PC-9 (cell line): ENCODE data around the gene GALNT2. TPM values are rescaled to one million over a fixed set of nuclear protein-coding genes. Genes with fewer than 3 reads are reported as not detected.

Experiments used
- BruUV-seq: library from RNA; stranded (reverse); fragments of 400-500 nt; replicated peaks from 2 replicates; lab custom pipeline; 2021; lab: Mats Ljungman, UMichigan
- CTCF ChIA-PET: fragments of 300-600 bp; sonication (Branson Sonifier 250); formaldehyde crosslinking; loops from one replicate; lab custom pipeline; 2022; ENCODE audit warnings: antibody characterized with exemption; lab: Charles Lee
- POLR2A ChIA-PET: fragments of 300-600 bp; sonication (Branson Sonifier 250); formaldehyde crosslinking; loops from one replicate; lab custom pipeline; 2022; ENCODE audit warnings: antibody characterized with exemption; ENCODE audit not compliant: unreplicated experiment; lab: Charles Lee
- DNase-seq, 2 experiments: peaks; one replicate each; pipeline versions ENCODE4 v3.0.0 to v3.0.0-alpha.2; 2015 to 2022; ENCODE audit warnings: mixed read lengths in 1 of 2
- H2AFZ ChIP-seq: fragments of 200-600 bp; sonication (generic); 2 replicates; pipeline ENCODE4 v1.8.1; 2017; ENCODE audit warnings: antibody characterized with exemption
- H3F3A ChIP-seq: fragments of 200-600 bp; sonication (generic); 2 replicates; pipeline ENCODE4 v1.8.1; 2017; ENCODE audit warnings: antibody characterized with exemption, mild to moderate bottlenecking, low read depth; ENCODE audit not compliant: insufficient read depth
- H3K27ac ChIP-seq: fragments of 200-600 bp; sonication (generic); 2 replicates; pipeline ENCODE4 v1.6.1; 2016; ENCODE audit warnings: mixed run types
- H3K27me3 ChIP-seq: fragments of 200-600 bp; sonication (generic); 2 replicates; pipeline ENCODE4 v1.6.1; 2016; ENCODE audit warnings: low read depth, mixed run types; ENCODE audit not compliant: insufficient read depth
- H3K36me3 ChIP-seq: fragments of 200-600 bp; sonication (generic); 2 replicates; pipeline ENCODE4 v1.6.1; 2016; ENCODE audit warnings: low read depth, mixed run types
- H3K4me1 ChIP-seq: fragments of 200-600 bp; sonication (generic); replicated peaks from 2 replicates; pipeline ENCODE4 v1.6.1; 2016; ENCODE audit warnings: mixed run types; ENCODE audit not compliant: insufficient read depth
- H3K4me2 ChIP-seq: fragments of 200-600 bp; sonication (generic); 2 replicates; pipeline ENCODE4 v1.6.1; 2017; ENCODE audit warnings: mixed run types
- H3K4me3 ChIP-seq: fragments of 200-600 bp; sonication (generic); 2 replicates; pipeline ENCODE4 v1.6.1; 2016; ENCODE audit warnings: mixed run types
- H3K79me2 ChIP-seq: fragments of 200-600 bp; sonication (generic); 2 replicates; pipeline ENCODE4 v1.6.1; 2017; ENCODE audit warnings: low read depth, mixed run types
- H3K9me2 ChIP-seq: fragments of 200-600 bp; sonication (generic); 2 replicates; pipeline ENCODE4 v1.8.1; 2017; ENCODE audit warnings: mild to moderate bottlenecking; ENCODE audit not compliant: insufficient read depth
- H3K9me3 ChIP-seq: fragments of 200-600 bp; sonication (generic); 2 replicates; pipeline ENCODE4 v1.8.1; 2016; ENCODE audit warnings: low read depth; ENCODE audit not compliant: insufficient read depth
- H4K20me1 ChIP-seq: fragments of 200-600 bp; sonication (generic); 2 replicates; pipeline ENCODE4 v1.8.1; 2017; ENCODE audit not compliant: insufficient read depth
- EZH2 ChIP-seq: fragments of 200-600 bp; sonication (generic); IDR thresholded peaks from 2 replicates; pipeline ENCODE4 v1.8.0; 2017; ENCODE audit warnings: antibody characterized with exemption, low read depth
- intact Hi-C: fragments of 100-400 bp; cut with micrococcal nuclease; formaldehyde crosslinking; loops from one replicate; pipeline ENCODE4 v1.10.0; 2022; ENCODE audit not compliant: unreplicated experiment
- total RNA-seq: library from RNA; stranded (reverse); gene quantifications from 2 replicates; pipeline ENCODE4 v1.2.3, GENCODE V29; 2021
- TF ChIP-seq, protein P1 (sequence below): fragments of 200-600 bp; sonication (generic); conservative IDR thresholded peaks from 2 replicates; pipeline ENCODE4 v1.6.1; 2017; ENCODE audit warnings: mixed run types, antibody characterized with exemption, mild to moderate bottlenecking, moderate library complexity

GALNT2 gene
- total RNA-seq, 1 experiment from 2014 or later, result 121 TPM

DNA sequence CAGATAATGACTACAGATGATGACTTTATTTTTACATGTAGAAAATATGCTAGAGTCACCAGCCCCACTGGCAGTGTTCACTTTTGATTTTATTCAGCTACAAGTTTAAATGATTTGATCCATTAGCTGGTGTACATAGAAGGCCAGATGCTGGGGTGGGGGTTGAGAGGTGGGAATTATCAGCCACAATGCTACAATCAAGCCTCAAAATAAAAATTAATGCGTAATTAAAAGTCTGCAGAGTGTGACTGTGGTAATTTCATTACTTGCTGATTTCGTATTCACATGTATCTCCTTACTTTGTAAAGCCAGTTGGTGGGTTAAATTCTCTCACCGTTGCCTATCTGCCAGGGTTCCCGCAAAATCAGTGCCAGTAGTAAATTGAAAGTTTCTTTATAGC is 109.3 kb downstream of the GALNT2 start:
- BruUV-seq, result no TSS peak
- no peak for TF ChIP-seq EZH2
- TF ChIP-seq, protein P1, sequence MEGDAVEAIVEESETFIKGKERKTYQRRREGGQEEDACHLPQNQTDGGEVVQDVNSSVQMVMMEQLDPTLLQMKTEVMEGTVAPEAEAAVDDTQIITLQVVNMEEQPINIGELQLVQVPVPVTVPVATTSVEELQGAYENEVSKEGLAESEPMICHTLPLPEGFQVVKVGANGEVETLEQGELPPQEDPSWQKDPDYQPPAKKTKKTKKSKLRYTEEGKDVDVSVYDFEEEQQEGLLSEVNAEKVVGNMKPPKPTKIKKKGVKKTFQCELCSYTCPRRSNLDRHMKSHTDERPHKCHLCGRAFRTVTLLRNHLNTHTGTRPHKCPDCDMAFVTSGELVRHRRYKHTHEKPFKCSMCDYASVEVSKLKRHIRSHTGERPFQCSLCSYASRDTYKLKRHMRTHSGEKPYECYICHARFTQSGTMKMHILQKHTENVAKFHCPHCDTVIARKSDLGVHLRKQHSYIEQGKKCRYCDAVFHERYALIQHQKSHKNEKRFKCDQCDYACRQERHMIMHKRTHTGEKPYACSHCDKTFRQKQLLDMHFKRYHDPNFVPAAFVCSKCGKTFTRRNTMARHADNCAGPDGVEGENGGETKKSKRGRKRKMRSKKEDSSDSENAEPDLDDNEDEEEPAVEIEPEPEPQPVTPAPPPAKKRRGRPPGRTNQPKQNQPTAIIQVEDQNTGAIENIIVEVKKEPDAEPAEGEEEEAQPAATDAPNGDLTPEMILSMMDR, result no peak
- H4K20me1 ChIP-seq, result peaks cover 3% of the 10 kb centered on the region; the same call in 1 of the 2 replicates

DNA sequence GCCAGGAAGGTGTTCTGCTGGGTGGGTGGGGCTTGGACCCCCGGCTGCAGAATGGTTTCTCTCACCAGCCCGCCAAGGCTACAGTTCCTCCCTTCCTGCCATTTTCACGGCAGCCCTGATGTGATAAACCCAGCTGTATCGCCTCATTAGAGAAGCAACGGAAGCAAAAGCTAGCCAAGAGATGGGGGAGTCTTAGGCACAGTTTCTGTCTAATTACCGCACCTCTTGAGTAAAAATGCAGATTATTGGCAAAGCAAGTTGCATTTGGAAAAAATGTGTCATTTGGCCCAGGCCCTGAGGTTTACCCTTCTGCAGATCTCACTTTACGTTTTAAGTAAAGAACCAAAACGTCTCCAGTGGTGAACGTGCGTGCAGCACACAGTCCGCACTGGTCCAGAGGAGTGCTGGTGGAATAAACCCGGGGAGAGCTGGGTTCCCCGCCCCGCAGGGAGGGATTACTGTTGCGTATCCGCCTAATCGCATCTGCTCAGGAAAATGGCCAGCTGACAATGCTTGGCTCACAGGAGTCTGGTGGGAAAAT is 109.9 kb downstream of the GALNT2 start:
- H3K9me2 ChIP-seq, result no peaks in the 10 kb centered on the region
- peaks cover 2% of the 10 kb centered on the region; the same call in 1 of the 2 replicates for H4K20me1 ChIP-seq
- no peaks in the 10 kb centered on the region for H3K4me1 ChIP-seq
- no peak overlapping the region for H3K4me2 ChIP-seq
- no peak for TF ChIP-seq EZH2
- TF ChIP-seq, protein P1, result no peak
- H3K79me2 ChIP-seq, result no peaks in the 10 kb centered on the region; the same call in 1 of the 2 replicates
- H3K27me3 ChIP-seq, result no peaks in the 10 kb centered on the region
- H3K9me3 ChIP-seq, result no peaks in the 10 kb centered on the region
- no peak for DNase-seq
- ChIA-PET CTCF (no interaction called here), POLR2A (no interaction called here)
- BruUV-seq, result no TSS peak
- H3K27ac ChIP-seq, result no peak overlapping the region
- no peak overlapping the region for H2AFZ ChIP-seq
- no peaks in the 10 kb centered on the region; the same call in 1 of the 2 replicates for H3F3A ChIP-seq
- no peaks in the 10 kb centered on the region for H3K36me3 ChIP-seq
- intact Hi-C loops, result no loop called here
- no peak overlapping the region for H3K4me3 ChIP-seq

More for the DNA sequence above, 109.3 kb downstream of the GALNT2 start:
- H3K4me1 ChIP-seq, result no peaks in the 10 kb centered on the region
- H3K4me3 ChIP-seq, result no peak overlapping the region
- no peaks in the 10 kb centered on the region for H3K9me3 ChIP-seq
- POLR2A ChIA-PET, result no interaction called here
- H3F3A ChIP-seq, result no peaks in the 10 kb centered on the region; the same call in 1 of the 2 replicates
- H3K79me2 ChIP-seq, result no peaks in the 10 kb centered on the region; the same call in 1 of the 2 replicates
- H3K27me3 ChIP-seq, result no peaks in the 10 kb centered on the region
- intact Hi-C loops, result no loop called here
- H3K4me2 ChIP-seq, result no peak overlapping the region
- H3K27ac ChIP-seq, result no peak overlapping the region
- H3K9me2 ChIP-seq, result no peaks in the 10 kb centered on the region
- CTCF ChIA-PET, result no interaction called here
- DNase-seq, result no peak
- no peak overlapping the region for H2AFZ ChIP-seq
- no peaks in the 10 kb centered on the region for H3K36me3 ChIP-seq

DNA sequence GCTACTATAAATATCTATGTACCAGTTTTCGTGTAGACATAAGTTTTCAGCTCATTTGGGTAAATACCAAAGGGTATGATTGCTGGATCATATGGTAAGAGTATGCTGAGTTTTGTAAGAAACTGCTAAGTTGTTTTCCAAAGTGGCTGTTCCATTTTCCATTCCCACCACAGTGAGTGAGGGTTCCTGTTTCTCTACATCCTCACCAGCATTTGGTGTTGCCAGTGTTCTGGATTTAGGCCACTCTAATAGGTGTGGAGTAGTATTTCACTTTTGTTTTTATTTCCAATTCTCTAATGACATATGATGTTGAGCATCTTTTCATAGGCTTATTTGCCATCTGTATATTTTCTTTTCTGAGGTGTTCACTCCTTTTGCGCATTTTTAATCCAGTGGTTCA is 112.2 kb downstream of the GALNT2 start:
- H3K27me3 ChIP-seq, result no peaks in the 10 kb centered on the region
- DNase-seq, result no peak
- no peaks in the 10 kb centered on the region; the same call in 1 of the 2 replicates for H3K79me2 ChIP-seq
- H3F3A ChIP-seq, result no peaks in the 10 kb centered on the region; the same call in 1 of the 2 replicates
- no TSS peak for BruUV-seq
- POLR2A ChIA-PET, result no interaction called here
- H3K9me2 ChIP-seq, result no peaks in the 10 kb centered on the region
- no peaks in the 10 kb centered on the region; the same call in 1 of the 2 replicates for H4K20me1 ChIP-seq
- TF ChIP-seq, protein P1, result no peak
- no peak for TF ChIP-seq EZH2
- no peak overlapping the region for H3K4me2 ChIP-seq
- CTCF ChIA-PET, result no interaction called here
- H3K36me3 ChIP-seq, result no peaks in the 10 kb centered on the region
- no peaks in the 10 kb centered on the region for H3K4me1 ChIP-seq
- intact Hi-C loops, result no loop called here
- H3K4me3 ChIP-seq, result no peak overlapping the region
- H2AFZ ChIP-seq, result no peak overlapping the region
- no peak overlapping the region for H3K27ac ChIP-seq
- no peaks in the 10 kb centered on the region for H3K9me3 ChIP-seq
